ENCODE results near the gene YBEY. TPM values are rescaled to one million over a fixed set of nuclear protein-coding genes. Genes with fewer than 3 reads are reported as not detected.

The YBEY gene
- total RNA-seq, 2 experiments from 2014 or later: 9.9 to 11.0 TPM

- CTCF ChIA-PET: no interaction called here
- no peak for DNase-seq
- H3K4me1 Mint-ChIP-seq (ENCODE audit: low read depth): no peaks in the 10 kb centered on the region
- no peak overlapping the region for H3K27ac Mint-ChIP-seq
- peaks cover 30% of the 10 kb centered on the region for H3K36me3 Mint-ChIP-seq (ENCODE audit: low read depth)
- H3K27me3 Mint-ChIP-seq (ENCODE audit: low read depth): no peaks in the 10 kb centered on the region
- intact Hi-C loops (cut with micrococcal nuclease): no loop called here
- H3K9me3 Mint-ChIP-seq: no peaks in the 10 kb centered on the region
- H3K4me3 Mint-ChIP-seq: no peak overlapping the region
Observed at GRCh38 chr21:46346296-46347202, 60.4 kb downstream of the YBEY start.

- no peak overlapping the region for H3K27ac Mint-ChIP-seq
- intact Hi-C loops (cut with micrococcal nuclease): no loop called here
- CTCF ChIA-PET: no interaction called here
- no peak overlapping the region for H3K4me3 Mint-ChIP-seq
- peaks cover 30% of the 10 kb centered on the region for H3K36me3 Mint-ChIP-seq (ENCODE audit: low read depth)
- no peaks in the 10 kb centered on the region for H3K9me3 Mint-ChIP-seq
- no peaks in the 10 kb centered on the region for H3K4me1 Mint-ChIP-seq (ENCODE audit: low read depth)
- DNase-seq: no peak
- H3K27me3 Mint-ChIP-seq (ENCODE audit: low read depth): no peaks in the 10 kb centered on the region
Observed at GRCh38 chr21:46347203-46347550, 61.0 kb downstream of the YBEY start.

Other genes with a start within 250 kb of the YBEY start
- 1 to 10 TPM; 6.7 to 8.4 TPM for gene COL6A2, start 188.2 kb upstream of the YBEY start, total RNA-seq
- gene FTCD, start 130.8 kb upstream of the YBEY start, total RNA-seq: not detected
- gene SPATC1L, start 101.9 kb upstream of the YBEY start, total RNA-seq: 1 to 10 TPM; 8.0 to 9.8 TPM
- 10 to 100 TPM in 1 of 2 experiments, 1 to 10 TPM in 1; 9.6 to 12.6 TPM for gene LSS, start 57.6 kb upstream of the YBEY start, total RNA-seq
- gene MCM3AP, start 731 bp upstream of the YBEY start, total RNA-seq: 10 to 100 TPM; 86.7 to 89.8 TPM
- gene C21orf58, start 37.5 kb downstream of the YBEY start, total RNA-seq: 10 to 100 TPM; 23.9 to 24.2 TPM
- gene PCNT, start 37.8 kb downstream of the YBEY start, total RNA-seq: 10 to 100 TPM; 42.1 to 42.7 TPM
- 10 to 100 TPM; 31.4 to 32.7 TPM for gene DIP2A, start 172.5 kb downstream of the YBEY start, total RNA-seq

Data from activated naive CD4-positive, alpha-beta T cell treated with anti-CD3 and anti-CD28 coated beads for 36 hours (primary cell).